Sigmoid colon (tissue), 7 donors: ENCODE results near the gene HELZ. TPM values are rescaled to one million over a fixed set of nuclear protein-coding genes. Genes with fewer than 3 reads are reported as not detected.

Experiments used
- DNase-seq: peaks from one replicate; pipeline ENCODE4 v3.0.0-alpha.2; 2019
- H3K27ac ChIP-seq, 4 donors: fragments of 200-600 bp; sonication (generic); one replicate each; pipeline ENCODE4 v1.5.1; 2016 to 2019; ENCODE audit warnings: mild to moderate bottlenecking in 1 of 4
- H3K27me3 ChIP-seq, 3 donors: fragments of 200-600 bp; sonication (generic); one replicate each; pipeline ENCODE4 v1.5.1; 2019; ENCODE audit warnings: mild to moderate bottlenecking in 1 of 3
- H3K36me3 ChIP-seq, 4 donors: fragments of 200-600 bp; sonication (generic); one replicate each; pipeline ENCODE4 v1.5.1; 2016 to 2019
- H3K4me1 ChIP-seq, 4 donors: fragments of 200-600 bp; sonication (generic); one replicate each; pipeline ENCODE4 v1.5.1; 2017 to 2019
- H3K4me3 ChIP-seq, 4 donors: fragments of 200-600 bp; sonication (generic); one replicate each; pipeline ENCODE4 v1.5.1; 2017 to 2019; ENCODE audit warnings: mild to moderate bottlenecking in 2 of 4, moderate library complexity in 1 of 4
- H3K9me3 ChIP-seq, 4 donors: fragments of 200-600 bp in 3 of 4; sonication (generic) in 3 of 4; one replicate each; pipeline versions ENCODE4 v1.5.1 to v1.6.1; 2013 to 2019
- EP300 ChIP-seq, 4 donors: sonication (generic); formaldehyde crosslinking; IDR thresholded peaks; one replicate each; pipeline ENCODE4 v1.6.1; 2017; ENCODE audit warnings: antibody characterized with exemption in 4 of 4
- POLR2A ChIP-seq, 2 donors: fragments of 450-650 bp; IDR thresholded peaks; one replicate each; pipeline ENCODE4 v1.6.1; 2016; ENCODE audit warnings: antibody characterized with exemption in 2 of 2, mild to moderate bottlenecking in 2 of 2, moderate library complexity in 2 of 2
- POLR2AphosphoS5 ChIP-seq, 4 donors: sonication (generic); formaldehyde crosslinking; IDR thresholded peaks; one replicate each; pipeline ENCODE4 v1.6.1; 2017; ENCODE audit warnings: antibody characterized with exemption in 4 of 4
- WGBS, 2 donors: extraction: QIAGEN DNeasy Blood & Tissue Kit; methylation state at CpG; one replicate each; pipeline ENCODE4 v1.1.7; 2013; 5-methylcytosine and 5-hydroxymethylcytosine counted together
- intact Hi-C: fragments of 100-400 bp; cut with DNase I; formaldehyde crosslinking; loops from one replicate; pipeline ENCODE4 v1.15.1; 2023
- polyA plus RNA-seq, 3 donors: library from polyadenylated mRNA; stranded (reverse); fragments of 200-250 nt; gene quantifications; one replicate each; pipeline ENCODE4 v1.2.3, GENCODE V29; 2013
- total RNA-seq, 4 donors: library from RNA; depleted of rRNA; stranded (reverse); fragments of >200 nt; gene quantifications; one replicate each; pipeline ENCODE4 v1.1.0, GENCODE V29; 2016
- TF ChIP-seq, protein P1 (sequence below), 4 experiments: fragments of 450-650 bp in 3 of 4; fragments of 200-600 bp in 1 of 4; IDR thresholded peaks; one replicate each; pipeline ENCODE4 v1.5.1; 2016 to 2019; ENCODE audit warnings: antibody characterized with exemption in 4 of 4, mild to moderate bottlenecking in 3 of 4, moderate library complexity in 2 of 4
- donor health status: healthy with polysubstance abuse.
- donor health status: Bipolar disorder and iron deficiency.
- donor health status: healthy.

The HELZ gene
- total and polyA plus RNA-seq, 7 donors: 2.4 to 61.5 (median 31.7) TPM

DNA sequence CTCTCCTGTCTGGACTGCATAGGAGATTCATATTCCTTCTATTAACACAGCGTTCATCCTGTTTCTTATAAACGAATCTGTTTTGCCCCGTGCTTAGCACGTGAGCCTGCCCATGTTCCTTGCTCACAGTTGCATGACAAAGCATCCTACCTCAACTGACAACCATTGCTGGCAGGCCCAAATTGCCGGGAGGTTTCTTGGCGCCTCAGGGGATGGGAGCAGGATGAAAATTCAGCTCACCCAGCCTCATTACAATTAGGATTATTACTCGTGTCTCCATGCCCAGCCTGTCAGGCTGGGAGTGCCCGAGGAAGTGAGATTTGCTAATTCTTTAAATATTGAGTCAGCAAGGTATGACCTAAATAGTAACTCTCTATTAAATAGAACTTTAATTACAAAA lies 36.7 kb upstream of the HELZ start:
- no peak for DNase-seq
- Histone ChIP-seq H3K27me3 (no peaks in the 10 kb centered on the region), H3K27ac (no peak overlapping the region), H3K9me3 (no peaks in the 10 kb centered on the region), H3K4me3 (no peak overlapping the region), H3K4me1 (no peaks in the 10 kb centered on the region), H3K36me3 (no peaks in the 10 kb centered on the region)
- intact Hi-C loops: no loop called here
- 77% methylated on average over 8 of the region's 8 CpGs for WGBS, 2 donors
- TF ChIP-seq, protein P1, sequence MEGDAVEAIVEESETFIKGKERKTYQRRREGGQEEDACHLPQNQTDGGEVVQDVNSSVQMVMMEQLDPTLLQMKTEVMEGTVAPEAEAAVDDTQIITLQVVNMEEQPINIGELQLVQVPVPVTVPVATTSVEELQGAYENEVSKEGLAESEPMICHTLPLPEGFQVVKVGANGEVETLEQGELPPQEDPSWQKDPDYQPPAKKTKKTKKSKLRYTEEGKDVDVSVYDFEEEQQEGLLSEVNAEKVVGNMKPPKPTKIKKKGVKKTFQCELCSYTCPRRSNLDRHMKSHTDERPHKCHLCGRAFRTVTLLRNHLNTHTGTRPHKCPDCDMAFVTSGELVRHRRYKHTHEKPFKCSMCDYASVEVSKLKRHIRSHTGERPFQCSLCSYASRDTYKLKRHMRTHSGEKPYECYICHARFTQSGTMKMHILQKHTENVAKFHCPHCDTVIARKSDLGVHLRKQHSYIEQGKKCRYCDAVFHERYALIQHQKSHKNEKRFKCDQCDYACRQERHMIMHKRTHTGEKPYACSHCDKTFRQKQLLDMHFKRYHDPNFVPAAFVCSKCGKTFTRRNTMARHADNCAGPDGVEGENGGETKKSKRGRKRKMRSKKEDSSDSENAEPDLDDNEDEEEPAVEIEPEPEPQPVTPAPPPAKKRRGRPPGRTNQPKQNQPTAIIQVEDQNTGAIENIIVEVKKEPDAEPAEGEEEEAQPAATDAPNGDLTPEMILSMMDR (IDR thresholded peaks at IDR 0.05): no peak
- TF ChIP-seq POLR2A (IDR thresholded peaks at IDR 0.05): no peak
- TF ChIP-seq POLR2AphosphoS5 (IDR thresholded peaks at IDR 0.05): no peak
- TF ChIP-seq EP300 (IDR thresholded peaks at IDR 0.05): no peak

DNA sequence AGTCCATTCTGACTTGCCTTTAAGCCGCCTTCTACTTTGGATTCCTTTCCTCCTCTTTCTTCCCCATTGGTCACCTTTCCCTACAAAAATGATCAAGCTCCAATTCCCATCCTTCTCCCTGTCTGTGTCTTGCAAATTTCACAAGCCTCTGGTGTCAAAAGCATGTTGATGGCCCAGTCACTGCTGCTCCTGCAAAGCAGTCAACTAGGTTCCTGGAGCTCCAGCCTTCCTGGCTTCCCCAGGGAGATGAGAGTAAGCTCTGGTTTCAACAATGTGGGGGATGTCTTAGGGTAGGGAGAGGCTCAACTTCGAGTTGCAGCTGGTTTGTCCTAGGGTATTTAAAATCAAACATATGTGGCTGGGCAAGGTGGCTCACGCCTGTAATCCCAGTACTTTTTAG lies 36.1 kb upstream of the HELZ start:
- intact Hi-C loops: no loop called here
- no peaks in the 10 kb centered on the region for H3K36me3 ChIP-seq
- H3K4me1 ChIP-seq: no peaks in the 10 kb centered on the region
- DNase-seq: no peak
- no peaks in the 10 kb centered on the region for H3K27me3 ChIP-seq
- no peak overlapping the region for H3K4me3 ChIP-seq
- no peaks in the 10 kb centered on the region for H3K9me3 ChIP-seq
- TF ChIP-seq, protein P1 (IDR thresholded peaks at IDR 0.05): no peak
- TF ChIP-seq POLR2AphosphoS5 (IDR thresholded peaks at IDR 0.05): no peak
- TF ChIP-seq EP300 (IDR thresholded peaks at IDR 0.05): no peak
- TF ChIP-seq POLR2A (IDR thresholded peaks at IDR 0.05): no peak
- H3K27ac ChIP-seq: no peak overlapping the region
- 71 to 72% methylated on average over 3 of the region's 3 CpGs for WGBS, 2 donors

DNA sequence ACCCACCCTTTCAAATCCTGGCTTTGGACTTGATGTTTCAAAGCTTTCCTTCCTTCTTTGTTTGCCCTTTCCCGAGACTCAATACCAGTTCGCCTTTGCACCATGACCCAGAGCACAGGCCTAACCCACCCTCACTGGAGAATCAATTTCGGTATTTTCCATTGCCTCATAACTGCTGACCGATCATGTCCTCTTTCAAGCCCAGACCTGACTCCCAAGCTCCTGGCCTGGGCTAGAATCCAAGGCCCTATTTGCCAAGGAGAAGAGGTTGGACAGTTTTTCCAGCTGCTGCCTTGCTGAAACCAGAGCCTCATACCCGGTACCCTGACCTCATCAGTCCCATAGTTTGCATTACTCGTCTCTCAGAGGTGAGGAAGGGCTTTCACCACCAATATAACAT lies 35.3 kb upstream of the HELZ start:
- Histone ChIP-seq H3K36me3 (no peaks in the 10 kb centered on the region), H3K27ac (no peak overlapping the region), H3K4me1 (no peaks in the 10 kb centered on the region), H3K9me3 (no peaks in the 10 kb centered on the region), H3K27me3 (no peaks in the 10 kb centered on the region), H3K4me3 (no peak overlapping the region)
- TF ChIP-seq EP300 (IDR thresholded peaks at IDR 0.05) (no peak), POLR2AphosphoS5 (IDR thresholded peaks at IDR 0.05) (no peak), POLR2A (IDR thresholded peaks at IDR 0.05) (no peak)
- TF ChIP-seq, protein P1 (IDR thresholded peaks at IDR 0.05): no peak
- no peak for DNase-seq
- WGBS, 2 donors: 87 to 90% methylated on average over 6 of the region's 6 CpGs
- intact Hi-C loops: no loop called here

DNA sequence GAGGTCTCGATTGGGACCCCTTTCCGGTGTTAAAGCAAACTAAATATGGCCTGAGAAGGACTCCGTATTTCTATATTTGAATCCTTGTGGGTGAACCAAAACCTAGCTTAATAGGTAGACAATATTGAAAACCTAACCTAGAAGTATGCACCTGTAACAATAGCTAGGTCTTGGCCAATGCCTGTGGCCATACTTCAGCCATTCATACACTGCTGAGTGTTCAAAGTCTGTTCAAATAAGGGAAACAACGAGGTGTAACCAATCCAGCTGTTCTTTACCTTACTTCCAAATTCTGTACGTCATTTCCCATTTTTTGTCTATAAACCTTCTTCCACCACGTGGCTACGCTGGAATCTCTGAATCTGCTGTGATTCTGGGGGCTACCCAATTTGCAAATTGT lies 34.1 kb upstream of the HELZ start:
- Histone ChIP-seq H3K27me3 (no peaks in the 10 kb centered on the region), H3K4me3 (no peak overlapping the region), H3K9me3 (no peaks in the 10 kb centered on the region), H3K36me3 (no peaks in the 10 kb centered on the region), H3K27ac (no peak overlapping the region), H3K4me1 (no peaks in the 10 kb centered on the region)
- DNase-seq: no peak
- intact Hi-C loops: no loop called here
- WGBS, 2 donors: 75 to 86% methylated on average over 7 of the region's 7 CpGs
- TF ChIP-seq EP300 (IDR thresholded peaks at IDR 0.05): no peak
- no peak for TF ChIP-seq POLR2A (IDR thresholded peaks at IDR 0.05)
- TF ChIP-seq POLR2AphosphoS5 (IDR thresholded peaks at IDR 0.05): no peak
- TF ChIP-seq, protein P1 (IDR thresholded peaks at IDR 0.05): no peak

DNA sequence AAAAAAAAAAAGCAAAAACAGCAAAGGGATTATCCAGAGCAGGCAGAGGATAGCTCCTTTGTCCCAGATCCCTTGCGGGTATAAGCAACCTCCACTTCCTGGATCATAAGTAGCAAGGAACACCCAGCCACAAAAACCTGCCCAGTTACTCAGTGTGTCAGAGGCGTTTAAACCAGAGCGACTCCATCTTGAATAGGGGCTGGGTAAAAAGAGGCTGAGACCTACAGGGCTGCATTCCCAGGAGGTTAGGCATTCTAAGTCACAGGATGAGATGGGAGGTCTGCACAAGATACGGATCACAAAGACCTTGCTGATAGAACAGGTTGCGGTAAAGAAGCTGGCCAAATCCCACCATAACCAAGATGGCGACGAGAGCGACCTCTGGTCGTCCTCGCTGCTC lies 33.4 kb upstream of the HELZ start:
- intact Hi-C loops: no loop called here
- Histone ChIP-seq H3K4me1 (no peaks in the 10 kb centered on the region), H3K36me3 (no peaks in the 10 kb centered on the region), H3K27me3 (no peaks in the 10 kb centered on the region), H3K9me3 (no peaks in the 10 kb centered on the region), H3K4me3 (no peak overlapping the region), H3K27ac (no peak overlapping the region)
- no peak for DNase-seq
- TF ChIP-seq POLR2A (IDR thresholded peaks at IDR 0.05) (no peak), POLR2AphosphoS5 (IDR thresholded peaks at IDR 0.05) (no peak), EP300 (IDR thresholded peaks at IDR 0.05) (no peak)
- TF ChIP-seq, protein P1 (IDR thresholded peaks at IDR 0.05): no peak
- 89 to 93% methylated on average over 10 of the region's 10 CpGs for WGBS, 2 donors
